ENCODE data around the gene PTTG1IP.

DNA sequence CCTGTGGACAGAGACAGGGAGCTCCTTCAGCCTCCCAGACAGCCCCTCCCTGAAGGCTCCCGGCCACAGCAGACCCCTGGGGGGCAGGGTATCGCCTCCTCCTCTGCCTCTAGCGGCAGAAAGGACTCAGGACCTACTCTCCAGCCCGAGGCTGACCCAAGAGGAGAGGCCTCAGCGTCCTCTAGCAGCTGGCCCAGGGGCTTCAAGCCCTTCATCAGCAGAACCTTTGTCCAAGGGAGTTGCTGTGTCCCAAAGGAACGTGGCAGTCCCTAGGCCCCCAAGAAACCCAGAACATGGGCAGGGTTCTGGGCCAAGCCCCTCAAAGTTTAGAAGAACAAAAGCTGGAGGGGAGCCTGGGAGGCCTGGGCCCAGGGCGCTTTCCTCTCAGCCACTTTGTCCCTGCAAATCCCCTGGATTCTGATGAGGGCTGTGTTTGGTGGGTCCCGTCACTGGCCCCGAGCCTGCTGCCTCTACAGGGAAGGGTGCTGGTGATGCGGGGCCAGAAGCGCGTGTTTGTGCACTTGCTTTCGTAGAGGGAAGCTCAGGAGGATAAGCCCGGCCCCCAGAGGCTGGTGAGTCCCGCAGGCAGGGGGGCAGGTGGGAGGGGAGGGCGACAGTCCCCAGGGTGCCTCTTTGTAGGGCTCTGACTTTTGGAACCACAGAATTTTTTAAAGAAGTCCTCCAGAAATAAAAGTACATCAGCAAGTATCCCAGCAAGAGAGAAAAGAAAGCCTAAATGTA is 33.9 kb upstream of the PTTG1IP start:
- TF ChIP-seq, protein P1, sequence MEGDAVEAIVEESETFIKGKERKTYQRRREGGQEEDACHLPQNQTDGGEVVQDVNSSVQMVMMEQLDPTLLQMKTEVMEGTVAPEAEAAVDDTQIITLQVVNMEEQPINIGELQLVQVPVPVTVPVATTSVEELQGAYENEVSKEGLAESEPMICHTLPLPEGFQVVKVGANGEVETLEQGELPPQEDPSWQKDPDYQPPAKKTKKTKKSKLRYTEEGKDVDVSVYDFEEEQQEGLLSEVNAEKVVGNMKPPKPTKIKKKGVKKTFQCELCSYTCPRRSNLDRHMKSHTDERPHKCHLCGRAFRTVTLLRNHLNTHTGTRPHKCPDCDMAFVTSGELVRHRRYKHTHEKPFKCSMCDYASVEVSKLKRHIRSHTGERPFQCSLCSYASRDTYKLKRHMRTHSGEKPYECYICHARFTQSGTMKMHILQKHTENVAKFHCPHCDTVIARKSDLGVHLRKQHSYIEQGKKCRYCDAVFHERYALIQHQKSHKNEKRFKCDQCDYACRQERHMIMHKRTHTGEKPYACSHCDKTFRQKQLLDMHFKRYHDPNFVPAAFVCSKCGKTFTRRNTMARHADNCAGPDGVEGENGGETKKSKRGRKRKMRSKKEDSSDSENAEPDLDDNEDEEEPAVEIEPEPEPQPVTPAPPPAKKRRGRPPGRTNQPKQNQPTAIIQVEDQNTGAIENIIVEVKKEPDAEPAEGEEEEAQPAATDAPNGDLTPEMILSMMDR (IDR thresholded peaks at IDR 0.05), result no peak
- TF ChIP-seq POLR2A (IDR thresholded peaks at IDR 0.05) (no peak), POLR2AphosphoS5 (IDR thresholded peaks at IDR 0.05) (no peak)

All from stomach (tissue), 4 donors.